SIG-M5 treated with dmso at 0.1 percent for 504 hours (cell line): Measurements from ENCODE around the gene D2HGDH.
"Not testable (repeated sequence)": the region's sequence is repeated elsewhere in the genome, so short reads cannot be mapped to it uniquely, and the experiment has no call there.

Experiments used
- DNase-seq: peaks from one replicate; lab custom pipeline; 2025; ENCODE audit not compliant: unreplicated experiment; lab: John Stamatoyannopoulos, UW

D2HGDH gene

GRCh38 chr2:241768251-241768711 is 33.9 kb downstream of the D2HGDH start:
- no peak for DNase-seq

DNA sequence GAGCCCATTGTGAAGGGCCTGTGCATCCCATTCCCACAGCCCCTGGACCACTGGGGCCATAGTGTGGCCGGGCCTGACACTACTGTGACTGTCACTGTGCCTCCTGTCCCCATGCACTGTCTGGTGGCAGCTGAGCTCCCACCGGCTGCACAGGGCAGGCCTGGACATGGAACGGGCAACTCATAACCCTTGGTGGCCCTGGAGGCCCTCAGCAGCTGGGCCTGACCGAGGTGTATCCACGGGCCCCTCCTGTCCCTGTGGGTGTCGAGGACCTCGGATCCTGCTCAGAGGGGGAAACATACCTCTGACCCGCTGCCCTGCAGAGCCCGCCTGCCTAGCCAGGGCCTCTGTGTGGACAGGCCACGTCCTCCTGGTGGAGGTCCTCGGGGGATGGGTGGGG is 34.4 kb downstream of the D2HGDH start:
- no peak for DNase-seq

DNA sequence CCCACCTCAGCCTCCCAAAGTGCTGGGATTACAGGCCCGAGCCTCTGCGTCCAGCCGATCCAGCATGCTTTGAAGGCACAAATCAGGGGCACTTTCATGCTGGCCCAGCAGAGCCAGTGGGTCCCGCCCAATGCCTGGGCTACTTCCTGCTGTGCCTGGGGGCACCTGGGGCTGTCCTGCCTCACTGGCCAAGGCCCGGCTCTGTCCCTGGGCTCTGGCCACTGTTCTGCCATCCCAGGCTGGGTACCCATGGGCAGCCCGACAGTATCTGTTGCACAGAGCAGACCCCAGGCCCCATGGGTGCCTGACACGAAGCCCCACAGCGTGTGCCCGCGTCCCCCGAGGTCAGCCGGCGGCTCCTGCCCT is 35.4 kb downstream of the D2HGDH start:
- no peak for DNase-seq

DNA sequence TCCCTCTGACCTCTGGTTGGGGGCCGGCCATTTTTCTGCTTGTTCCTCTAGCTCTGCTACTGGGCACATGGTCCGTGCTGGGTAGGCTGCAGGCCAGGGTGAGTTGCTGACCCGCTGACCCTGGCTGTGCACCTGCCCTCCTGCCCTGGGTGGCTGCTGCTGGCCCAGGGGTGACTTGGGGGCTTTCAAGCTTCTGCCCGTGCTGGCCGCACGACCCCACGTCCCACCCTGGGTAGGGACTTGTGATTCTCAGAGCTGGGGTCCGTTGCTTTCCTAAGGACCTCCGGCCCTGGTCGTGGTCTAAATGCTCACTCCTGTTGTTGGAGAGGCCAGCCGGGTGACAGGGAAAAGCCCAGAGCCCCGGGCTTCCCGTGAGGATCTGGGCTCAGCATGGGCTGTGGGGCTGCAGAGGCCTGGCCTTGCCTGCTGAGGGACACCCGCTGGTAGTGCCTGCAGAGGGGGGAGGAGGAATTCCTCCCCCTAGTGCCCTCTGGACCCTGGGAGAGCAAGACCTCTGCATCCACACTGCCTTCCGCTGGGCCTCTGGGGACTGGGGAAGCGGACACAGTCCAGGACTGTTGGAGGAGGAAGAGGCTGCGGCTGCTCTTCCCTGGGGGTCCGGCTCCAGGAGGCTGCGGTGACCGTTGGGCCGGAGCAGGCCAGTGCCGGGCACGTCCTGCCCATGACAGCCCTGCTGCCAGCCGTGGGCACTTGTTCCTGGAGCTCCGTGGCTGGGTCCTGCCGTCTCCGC is 35.9 kb downstream of the D2HGDH start:
- no peak for DNase-seq

DNA sequence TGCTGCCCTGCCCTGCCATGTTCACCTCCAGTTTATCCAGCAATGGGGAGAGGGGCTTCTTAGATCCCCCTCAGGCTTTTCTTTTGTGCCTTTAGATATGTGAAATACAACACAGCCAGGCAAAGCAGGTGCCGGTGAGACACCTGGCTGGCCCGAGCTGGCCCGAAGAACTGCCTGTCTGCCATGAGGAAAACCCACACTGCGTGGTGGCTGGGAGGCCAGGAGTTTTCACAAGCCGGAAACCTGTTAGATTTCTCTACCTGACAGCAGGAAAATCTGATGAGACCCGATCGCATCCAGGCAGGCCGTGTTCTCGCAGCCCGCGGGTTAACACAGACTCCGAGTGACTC is 36.5 kb downstream of the D2HGDH start:
- no peak for DNase-seq

GRCh38 chr2:241771286-241772062 is 37.0 kb downstream of the D2HGDH start:
- peak; percentile 31 for DNase-seq

DNA sequence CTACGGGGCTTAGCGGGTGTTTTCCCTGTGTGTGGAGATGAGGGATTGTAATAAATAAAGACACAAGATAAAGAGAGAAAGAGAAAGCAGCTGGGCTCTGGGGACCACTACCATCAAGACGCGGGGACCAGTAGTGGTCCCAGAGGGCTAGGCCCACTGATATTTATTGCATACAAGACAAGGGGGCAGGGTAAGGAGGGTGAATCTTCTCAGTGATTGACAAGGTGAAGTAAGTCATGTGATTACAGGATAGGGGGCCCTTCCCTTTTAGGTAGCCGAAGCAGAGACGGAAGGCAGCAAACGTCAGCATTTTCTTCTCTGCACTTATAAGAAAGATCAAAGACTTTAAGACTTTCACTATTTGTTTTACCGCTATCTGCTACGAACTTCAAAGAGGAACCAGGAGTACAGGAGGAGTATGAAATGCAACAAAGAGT is 37.7 kb downstream of the D2HGDH start:
- no peak for DNase-seq

DNA sequence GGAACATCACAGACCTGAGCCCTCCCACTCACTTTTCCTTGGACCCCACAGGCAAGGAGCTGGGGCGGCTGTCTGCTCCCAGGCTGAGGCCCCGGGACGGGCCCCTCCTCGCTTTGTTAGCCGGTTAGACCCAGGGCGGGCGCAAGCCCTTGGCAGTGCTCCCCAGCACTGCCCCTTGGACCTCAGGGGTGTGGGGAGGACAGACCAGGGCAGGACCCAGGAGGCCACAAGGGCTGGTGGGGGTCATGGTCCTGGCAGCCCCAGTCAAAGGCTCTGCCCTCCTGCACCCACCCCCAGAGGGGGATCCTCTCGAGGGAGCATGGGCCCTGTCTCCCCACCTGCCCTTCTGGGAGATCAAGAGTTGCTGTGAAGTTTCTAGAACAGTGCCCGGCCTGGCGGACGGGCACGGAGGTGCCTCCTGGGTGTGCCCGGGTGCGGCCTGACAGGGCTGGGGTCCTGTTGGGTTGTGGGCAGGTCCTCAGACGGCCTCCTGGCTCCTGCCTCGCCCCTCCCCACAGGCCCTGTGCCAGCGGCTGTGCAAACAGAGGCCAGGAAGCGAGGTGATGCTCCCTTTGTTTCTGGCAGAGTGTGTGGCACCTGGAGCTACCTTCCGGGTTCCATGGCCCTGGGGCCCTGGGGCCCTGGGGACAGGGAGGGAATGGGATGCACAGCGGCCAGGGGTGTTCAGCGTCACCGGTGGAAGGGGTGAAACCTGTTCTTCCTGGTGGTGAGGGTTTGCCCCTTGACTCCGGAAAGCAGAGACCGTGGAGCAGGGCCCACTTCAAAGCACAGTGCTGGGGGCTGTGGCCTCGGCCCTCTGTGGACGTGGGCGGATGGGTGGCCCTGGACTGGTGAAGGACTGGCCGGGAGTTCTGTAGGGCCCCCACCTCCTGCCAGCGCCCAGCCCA is 39.3 kb downstream of the D2HGDH start:
- peak; percentile 15 for DNase-seq

DNA sequence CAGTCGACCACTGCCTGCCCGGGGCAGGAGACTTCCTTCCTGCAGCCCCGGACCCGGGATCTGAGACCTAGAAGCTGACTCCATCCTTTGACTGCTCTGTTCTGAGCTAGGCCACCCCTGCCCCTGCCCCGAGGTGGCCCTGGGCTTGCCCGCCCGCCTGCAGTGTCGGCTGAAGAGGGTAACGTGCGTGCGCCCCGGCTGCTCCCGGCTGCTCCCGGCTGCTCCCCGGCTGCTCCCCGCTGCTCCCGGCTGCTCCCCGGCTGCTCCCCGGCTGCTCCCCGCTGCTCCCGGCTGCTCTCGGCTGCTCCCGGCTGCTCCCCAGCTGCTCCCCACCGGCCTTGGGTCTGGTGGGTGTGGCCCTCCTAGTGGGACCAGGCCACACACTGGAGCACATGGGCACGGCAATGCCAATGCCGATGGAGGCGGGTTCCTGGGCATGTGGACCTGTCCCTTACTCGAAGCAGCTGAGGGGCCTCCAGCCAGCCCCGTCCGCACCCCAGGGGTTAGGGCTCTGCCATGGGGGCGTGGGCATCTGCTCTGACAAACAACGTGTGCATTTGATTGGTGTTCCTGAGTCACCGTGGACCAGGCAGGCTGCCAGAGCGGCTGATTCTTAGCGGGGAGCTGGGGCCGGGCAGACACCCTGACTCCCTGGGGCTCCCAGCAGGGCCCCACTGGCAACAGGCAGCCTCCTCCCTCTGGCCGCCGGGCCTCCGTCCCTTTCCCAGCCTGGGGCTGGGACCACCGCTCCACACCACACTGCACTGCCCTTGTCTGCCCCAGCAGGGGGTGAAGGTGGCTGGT is 40.2 kb downstream of the D2HGDH start:
- no peak for DNase-seq

- no peak for DNase-seq
Measured at GRCh38 chr2:241775223-241776177, 41.1 kb downstream of the D2HGDH start.

- no peak for DNase-seq
Measured at GRCh38 chr2:241776336-241777169, 42.1 kb downstream of the D2HGDH start, which contains the start of gene GAL3ST2. TSS of gene GAL3ST2 (plus strand) at chr2:241776822. CDS start at chr2:241776956, 134 bp downstream.

DNA sequence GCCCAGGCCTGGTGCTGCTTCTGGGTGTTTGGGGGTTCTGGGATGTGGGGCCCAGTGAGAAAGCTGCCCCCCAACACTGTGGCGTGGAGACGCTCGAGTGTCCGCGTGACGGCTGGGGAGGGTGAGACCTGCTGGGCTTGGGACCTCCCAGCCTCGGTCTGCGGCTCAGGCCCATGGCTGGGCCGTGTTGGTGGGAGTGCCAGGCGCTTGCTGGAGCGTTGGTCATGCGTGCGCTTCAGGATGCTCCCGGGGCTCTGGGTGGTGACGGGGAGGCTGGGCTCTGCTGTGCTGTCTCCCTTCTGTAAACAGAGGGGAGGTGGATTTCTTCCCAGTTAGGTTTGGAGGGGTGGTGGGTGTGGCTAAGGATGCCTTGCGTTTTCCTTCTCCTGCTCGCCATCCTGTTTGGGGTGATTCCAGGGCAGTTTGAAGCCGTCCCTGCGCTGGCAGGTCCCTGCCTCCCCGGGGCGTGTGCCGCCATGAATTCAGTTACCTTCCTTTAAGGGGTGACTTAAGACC is 42.8 kb downstream of the D2HGDH start:
- DNase-seq: no peak

GRCh38 chr2:241777686-241778627 is 43.5 kb downstream of the D2HGDH start:
- DNase-seq: no peak

DNA sequence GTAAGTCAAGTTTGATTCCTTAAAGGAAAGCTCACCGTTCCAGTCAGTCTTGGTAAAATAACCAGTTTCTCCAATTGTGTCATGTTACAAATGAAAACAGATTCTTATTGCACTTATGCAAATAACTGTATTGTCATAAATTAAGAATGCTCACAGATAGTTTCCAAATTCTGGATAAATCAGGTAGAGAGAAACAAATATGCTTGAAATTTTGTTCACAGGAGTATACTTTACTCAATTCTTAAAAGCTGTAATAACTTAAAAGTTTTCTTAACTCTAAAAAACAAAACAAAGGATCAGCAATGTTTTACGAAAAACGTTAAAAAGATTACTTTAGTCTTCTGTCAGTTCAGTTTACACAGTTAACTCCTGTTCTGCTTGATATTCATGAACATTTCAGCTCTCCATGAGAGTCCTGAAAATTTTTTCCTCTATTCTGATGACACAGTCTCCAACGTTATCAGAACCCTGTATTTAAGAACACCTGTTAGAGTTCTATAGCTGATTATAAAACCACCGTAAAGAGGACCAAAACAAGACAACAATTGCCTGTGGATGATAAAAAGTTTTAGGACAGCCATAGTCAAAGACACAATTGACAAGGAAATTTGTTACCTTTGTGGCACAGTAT is 46.6 kb downstream of the D2HGDH start:
- DNase-seq: no peak

GRCh38 chr2:241782053-241782452 is 47.6 kb downstream of the D2HGDH start:
- DNase-seq: not testable (repeated sequence)

- DNase-seq: no peak
Measured at GRCh38 chr2:241788135-241788534, 53.7 kb downstream of the D2HGDH start.

- DNase-seq: no peak
Measured at GRCh38 chr2:241788572-241788971, 54.1 kb downstream of the D2HGDH start.
